Activated T-cell treated with anti-CD3 and anti-CD28 coated beads for 24 hours (primary cell): ENCODE results near the gene DNM2.
"Not testable (repeated sequence)": the region's sequence is repeated elsewhere in the genome, so short reads cannot be mapped to it uniquely, and the experiment has no call there.

Experiments used
- DNase-seq: peaks from one replicate; pipeline ENCODE4 v3.0.0-alpha.2; 2020; ENCODE audit warnings: low read depth

DNM2 gene

GRCh38 chr19:10870501-10870954, 152.6 kb downstream of the DNM2 start:
- DNase-seq, result no peak

GRCh38 chr19:10870955-10871603, 153.2 kb downstream of the DNM2 start, which contains the start of gene CARM1:
Gene CARM1 (plus strand): TSS chr19:10871553. CDS start chr19:10871703, 150 bp downstream.
- DNase-seq, result peak; percentile 99

DNA sequence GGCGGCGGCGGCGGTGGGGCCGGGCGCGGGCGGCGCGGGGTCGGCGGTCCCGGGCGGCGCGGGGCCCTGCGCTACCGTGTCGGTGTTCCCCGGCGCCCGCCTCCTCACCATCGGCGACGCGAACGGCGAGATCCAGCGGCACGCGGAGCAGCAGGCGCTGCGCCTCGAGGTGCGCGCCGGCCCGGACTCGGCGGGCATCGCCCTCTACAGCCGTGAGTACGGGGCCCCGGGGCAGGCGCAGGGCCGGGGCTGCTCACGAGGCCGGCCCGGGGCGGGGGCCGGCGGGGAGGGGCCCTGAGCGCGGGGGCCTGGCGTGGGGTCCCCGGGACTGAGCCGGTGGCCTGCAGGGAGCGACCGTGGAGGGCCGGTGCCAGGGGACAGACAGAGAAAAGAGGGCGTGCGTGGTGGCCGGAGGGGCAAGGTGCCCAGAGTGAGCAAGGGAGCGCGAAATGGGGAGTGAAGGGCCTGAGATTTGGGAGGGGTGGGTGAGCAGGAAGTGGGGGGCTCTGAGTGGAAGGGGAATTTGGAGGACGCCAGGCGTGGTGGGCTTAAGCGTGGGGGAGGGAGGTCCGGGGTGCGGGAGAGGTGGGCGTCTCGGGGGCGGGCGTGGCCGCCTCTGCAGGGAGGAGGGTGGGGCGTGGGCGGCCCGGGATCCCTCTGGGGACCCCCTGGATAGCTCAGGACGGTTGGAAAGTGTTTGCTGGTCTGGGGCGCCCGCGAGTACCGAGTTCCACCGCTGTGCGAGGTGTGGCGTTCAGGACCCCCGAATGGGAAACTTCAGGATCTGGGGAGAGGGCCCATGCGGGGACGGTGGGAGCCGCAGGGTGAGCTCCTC, 154.0 kb downstream of the DNM2 start:
- DNase-seq, result no peak

DNA sequence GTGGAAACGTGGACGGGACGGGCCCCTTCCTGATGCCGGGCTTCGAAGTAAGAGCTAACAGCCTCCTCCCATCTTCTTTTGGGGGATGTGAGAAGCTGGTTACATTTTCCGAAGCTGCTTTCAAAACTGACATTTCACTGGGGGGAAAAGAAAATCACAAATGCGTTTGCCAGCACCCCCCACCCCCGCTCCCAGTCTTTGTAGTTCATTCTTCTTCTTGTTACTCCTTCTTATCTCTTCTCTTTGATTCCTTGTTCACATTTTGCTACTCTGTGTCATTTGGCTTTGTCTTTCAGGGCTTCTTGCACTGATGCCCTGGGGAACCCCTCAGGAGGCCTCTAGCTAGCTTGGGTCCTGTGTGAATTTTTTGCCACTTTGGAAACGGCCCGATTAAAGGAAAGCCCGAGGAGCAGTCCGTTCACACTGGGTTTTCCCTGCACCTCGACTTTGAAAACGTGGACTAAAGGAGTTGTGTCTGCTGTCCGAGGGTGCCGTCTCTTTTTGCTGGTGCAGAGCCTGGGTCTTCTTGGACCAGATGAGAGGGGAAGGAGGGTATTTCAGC, 154.7 kb downstream of the DNM2 start:
- DNase-seq, result peak; percentile 23

DNA sequence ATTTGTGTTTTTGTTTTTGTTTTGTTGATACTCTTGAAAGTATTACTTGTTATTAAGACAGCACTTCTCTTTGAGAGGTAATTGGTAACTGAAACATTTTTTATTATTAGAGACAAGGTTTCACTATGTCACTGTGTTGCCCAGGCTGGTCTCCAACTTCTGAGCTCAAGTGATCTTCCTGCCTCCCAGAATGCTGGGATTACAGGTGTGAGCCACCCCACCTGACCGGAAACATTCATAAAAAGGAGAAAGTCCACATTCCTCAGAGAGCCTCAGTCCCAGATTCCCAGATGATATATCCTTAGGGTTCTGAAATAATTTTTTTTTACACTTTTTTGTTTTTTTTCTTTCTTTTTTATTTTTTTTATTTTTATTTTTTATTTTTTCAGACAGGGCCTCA, 156.1 kb downstream of the DNM2 start:
- no peak for DNase-seq

- no peak for DNase-seq
Measured at GRCh38 chr19:10876459-10877240, 158.8 kb downstream of the DNM2 start.

GRCh38 chr19:10877608-10878007, 159.7 kb downstream of the DNM2 start:
- not testable (repeated sequence) for DNase-seq

DNA sequence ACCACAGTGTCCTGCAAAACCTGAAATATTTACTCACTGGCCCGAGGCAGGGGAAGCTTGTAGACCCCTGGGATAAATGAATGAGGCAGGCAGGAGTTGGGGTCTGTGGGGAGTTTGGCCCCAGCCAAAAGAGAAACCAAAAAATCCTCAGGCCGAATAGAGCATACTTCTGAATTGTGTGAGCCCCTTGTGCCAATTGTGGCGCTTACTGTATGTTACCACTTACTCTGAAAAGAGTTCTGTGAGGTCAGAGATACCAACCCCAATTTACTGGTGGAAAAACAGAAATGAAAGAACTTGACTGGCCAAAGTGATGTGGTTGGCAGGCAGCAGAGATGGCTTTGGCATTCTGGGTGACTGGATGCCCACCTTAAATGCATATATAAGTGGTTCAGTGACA, 160.4 kb downstream of the DNM2 start:
- DNase-seq, result no peak
